GM21390 (cell line): ENCODE measurements around the gene GALNT18.

ENCODE experiments used
- ATAC-seq: cut with Tn5 transposase; IDR thresholded peaks from one replicate; pipeline ENCODE4 v1.9.1; 2021; ENCODE audit not compliant: unreplicated experiment

Gene GALNT18

DNA sequence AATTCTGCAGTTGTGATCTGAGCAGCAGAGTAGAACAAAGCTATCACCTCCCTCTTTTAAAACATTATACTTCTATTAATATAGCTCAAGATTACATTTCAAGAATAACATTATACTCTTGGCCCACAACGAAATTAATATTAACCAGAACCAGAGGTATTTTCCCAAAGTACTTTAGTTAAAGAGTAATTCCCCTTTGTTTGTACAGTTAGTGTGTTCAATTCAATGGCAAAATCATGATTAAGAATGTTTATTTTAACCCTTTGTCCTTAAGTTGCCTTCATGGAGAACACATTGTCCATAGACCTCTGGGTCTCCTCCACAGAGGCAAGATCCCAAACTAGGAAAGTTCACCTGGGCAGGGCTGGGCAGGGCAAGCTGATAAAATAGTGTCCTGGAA is 180.7 kb downstream of the GALNT18 start:
- no peak for ATAC-seq

DNA sequence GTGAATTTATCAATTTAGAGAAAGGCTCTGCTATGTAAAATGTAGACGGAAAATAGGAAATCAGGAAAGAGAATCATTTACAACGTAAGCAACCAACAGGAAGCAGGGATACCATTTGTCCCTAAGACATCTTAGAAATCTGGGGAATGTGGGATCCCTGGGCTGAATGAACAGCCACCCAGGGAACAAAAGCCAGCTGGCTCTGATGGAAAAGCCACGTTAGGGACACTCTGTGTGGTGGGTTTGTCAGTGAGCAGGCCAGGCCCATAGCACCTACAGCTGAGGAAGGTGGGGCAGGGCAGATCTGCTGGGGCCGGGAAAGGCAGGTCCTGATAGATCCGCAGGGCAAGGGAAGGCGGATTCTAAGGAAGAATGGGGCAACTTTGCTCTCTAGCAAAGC is 181.7 kb downstream of the GALNT18 start:
- ATAC-seq: no peak

DNA sequence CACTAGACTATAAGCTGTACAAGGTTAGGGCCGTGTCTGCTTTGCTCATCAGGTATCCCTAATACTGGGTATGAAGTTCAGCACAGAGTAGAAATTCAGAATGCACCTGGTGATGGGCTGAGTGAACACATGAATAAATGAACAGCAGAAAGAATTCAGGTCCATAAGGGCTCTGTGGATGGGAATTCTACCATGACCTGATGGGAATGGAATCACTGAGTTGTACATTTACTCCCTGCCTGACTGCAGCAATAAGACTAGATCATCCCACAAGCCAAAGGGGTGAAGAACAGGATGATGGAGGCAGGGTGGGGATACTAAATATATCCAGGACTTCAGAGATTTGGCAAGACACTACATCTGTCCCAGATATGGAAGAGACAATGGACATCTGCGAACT is 182.2 kb downstream of the GALNT18 start:
- no peak for ATAC-seq

DNA sequence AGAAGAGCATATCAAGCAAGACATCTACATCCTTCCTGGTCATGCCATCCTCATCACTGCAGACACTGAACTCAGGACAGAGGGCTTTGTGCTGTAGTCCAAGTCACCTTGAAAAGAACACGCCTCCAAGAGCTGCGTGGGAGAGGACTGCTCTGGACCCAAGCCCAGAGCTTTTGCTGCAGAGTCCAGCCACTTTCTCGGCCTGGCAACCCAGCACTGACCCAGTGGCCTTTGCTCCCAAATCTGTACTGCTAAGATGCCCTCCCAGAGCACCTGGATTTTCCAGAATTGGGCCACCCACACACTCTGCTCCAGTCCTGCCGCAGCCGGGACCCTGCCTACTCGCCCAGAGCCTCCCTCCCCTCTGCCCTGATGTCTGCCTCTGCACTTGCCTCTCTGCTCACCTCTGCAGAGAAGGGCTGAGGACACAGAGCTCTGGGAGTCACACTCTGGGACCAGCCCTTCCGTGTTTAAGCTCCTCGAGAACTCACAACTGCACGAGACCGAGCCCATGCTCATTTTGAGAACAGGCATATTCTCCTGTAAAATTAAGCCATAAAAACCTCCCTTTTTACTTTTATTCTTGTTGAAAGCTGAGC is 185.0 kb downstream of the GALNT18 start:
- ATAC-seq: no peak

DNA sequence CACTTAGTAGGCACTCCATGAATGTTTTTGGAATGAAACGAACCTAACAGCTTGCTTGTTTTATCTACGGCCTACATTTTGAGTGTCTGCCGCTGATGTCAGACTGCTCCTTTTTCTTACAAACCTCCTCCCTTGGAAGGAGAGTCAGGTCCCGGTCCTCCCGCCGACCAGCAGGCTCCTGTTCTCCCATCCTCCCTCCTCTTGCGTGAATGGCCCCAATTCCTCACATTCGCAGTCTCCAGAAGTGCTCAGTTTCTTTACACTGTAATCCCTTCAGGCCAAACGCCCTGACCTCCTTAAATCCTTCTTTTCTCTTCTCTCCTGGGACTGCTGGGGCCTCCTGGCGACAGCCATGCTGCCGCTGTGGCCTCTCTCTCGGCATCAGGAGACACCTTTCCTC is 186.2 kb downstream of the GALNT18 start:
- ATAC-seq: no peak

DNA sequence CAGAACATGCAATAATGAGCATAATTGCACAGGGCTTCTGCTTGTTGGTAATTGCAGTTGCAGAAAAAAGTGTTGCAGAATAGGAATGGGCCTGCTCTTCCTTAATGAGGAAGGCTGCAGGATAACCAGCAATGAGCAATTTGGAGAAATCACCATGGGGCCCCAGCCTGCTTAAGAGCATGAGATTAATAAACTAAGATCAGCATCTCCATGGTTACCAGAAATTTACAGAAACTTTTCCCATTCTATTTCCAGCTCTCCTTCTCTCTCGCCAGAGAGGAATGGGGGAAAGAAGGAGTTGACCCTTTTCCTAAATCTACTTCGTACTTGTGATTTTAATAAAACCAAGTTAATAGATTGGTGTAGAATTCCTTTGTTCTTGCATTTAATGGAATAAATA is 187.8 kb downstream of the GALNT18 start:
- no peak for ATAC-seq

DNA sequence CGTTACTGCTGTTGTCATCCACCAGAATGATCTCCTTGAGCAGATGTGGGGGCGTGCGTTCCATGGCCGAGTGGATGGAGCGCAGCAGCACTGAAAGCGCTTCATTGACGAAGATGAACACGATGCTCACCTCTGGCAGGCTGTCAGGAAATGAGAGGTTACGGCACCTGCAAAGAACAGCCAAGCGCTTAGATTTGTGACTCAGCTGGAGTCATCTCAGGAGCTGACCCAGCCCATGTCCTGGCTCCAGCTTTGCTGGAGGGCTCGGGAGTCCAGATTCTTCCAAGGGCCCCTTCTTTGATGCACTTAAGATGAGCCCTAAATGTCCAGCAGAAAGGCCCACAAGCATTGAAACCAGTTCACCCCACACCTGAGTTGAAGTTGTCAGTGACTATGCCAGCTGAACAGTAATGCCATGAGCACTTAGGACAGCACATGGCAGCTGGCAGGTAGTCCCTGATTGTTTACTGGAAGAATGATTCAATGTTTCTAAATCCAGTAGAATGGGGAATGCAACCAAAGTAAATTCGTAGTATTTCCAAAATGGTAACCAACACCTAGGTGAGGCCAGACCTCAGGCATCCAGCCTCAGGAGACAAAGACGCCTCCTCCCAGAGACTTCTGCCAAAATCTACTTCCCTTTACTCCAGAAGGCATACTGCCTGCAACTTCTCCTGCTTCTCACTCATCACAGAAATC is 189.0 kb downstream of the GALNT18 start:
- no peak for ATAC-seq

DNA sequence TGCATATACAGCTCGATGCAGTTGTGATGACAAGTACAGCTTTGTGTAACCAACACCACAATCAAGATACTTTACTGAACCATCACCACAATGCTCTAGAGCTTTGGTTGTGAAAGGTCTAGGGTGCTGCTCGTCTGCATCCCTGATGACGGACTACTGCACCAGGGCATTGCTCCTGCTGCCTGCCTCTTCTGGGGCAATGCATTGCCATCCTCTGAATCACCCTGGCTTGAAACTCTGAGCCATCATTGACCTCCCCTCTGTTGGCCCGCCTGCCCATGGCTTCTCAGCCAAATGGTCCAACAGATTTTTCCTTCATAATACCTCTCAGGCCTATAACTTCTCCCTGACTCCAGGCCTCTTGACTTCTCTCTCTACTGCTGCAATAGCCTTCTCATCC is 191.4 kb downstream of the GALNT18 start:
- ATAC-seq: no peak

DNA sequence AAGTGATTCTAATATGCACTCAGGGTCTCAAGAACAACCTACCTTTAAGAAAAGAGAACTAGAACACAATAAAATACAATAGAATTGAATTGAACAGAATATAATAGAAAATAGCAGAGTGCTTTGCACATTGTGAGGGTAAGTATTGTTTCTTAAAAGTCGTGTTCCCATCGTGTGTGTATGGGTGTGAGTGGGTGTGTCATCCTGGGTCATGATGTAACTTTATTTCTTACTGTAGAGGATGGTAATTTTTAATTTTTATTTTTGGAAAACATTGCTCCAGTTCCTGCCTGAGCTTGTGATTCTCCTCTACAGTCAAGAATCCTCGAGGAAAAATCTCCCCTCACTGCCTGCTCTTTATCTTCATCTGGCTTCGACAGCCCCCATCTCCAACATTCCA is 193.1 kb downstream of the GALNT18 start:
- no peak for ATAC-seq

DNA sequence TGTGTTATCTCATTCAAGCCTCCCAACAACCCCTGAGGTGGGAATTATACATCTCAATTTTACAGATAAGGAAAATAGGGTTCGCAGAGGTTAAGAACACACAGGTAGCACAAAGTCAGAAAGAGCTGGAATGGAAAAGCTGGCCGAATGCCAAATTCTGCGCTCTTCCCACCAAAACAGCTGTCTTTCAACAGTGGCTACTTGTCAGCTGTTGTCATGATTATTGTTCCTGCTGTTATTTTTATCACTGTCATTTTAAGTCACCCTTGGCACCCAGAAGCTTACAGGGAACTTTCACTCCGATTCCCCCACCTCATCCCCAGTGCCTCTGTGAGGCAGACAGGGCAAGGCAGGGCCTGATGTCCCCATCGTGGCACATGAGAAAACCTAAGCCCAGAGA is 194.3 kb downstream of the GALNT18 start:
- ATAC-seq: no peak

DNA sequence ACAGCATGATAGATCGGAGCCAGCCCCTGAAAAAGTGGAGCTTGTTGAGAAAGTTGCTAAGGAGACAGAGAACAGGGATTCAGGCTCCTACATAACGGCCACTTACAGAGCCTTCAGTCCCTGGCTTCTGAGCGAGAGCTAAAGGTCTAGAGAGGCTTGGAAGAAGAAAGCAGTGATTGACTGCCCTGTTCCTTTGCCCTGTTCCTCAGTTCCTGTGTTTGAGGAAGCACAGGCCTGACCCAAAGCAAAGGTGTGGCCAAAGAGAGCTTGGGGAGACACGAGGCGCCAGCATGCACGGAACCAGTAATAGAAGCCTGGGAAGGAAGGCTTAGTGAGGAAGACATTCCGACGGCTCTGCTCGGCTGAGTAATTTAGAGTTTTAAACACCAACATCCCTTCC is 194.7 kb downstream of the GALNT18 start:
- ATAC-seq: no peak

DNA sequence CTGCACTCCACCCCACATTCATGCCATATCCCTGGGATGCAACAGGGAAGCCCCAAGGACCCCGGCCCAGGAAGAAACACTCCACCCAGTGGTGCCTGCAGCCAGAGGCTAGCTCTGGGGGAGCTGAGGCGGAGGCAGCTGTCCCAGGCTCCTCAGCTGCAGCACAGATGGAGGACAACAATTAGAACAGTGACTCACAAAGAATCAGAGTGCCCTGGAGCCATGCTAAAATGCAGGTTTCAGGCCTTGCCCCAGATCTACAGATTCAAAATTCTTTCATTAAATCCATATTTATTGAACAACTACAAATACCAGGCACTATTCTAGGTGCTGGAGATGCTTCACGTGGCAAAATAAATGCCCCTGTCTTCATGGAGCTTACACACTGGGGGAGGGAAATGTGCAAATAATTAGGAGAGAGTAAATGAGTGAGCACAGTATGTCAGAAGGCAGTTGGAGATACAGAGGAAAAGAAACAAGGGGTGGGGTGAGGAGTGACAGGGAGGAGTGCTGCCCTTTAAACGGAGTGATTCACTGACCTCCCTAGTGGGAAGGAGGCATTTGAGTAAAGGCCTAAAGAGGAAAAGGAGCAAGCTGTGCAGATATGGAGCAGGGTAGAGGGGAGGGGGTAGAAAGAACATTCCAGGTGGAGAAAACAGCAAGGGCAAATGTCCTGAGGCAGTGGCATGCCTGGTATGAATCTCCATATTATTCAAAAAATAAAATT is 195.4 kb downstream of the GALNT18 start:
- no peak for ATAC-seq

DNA sequence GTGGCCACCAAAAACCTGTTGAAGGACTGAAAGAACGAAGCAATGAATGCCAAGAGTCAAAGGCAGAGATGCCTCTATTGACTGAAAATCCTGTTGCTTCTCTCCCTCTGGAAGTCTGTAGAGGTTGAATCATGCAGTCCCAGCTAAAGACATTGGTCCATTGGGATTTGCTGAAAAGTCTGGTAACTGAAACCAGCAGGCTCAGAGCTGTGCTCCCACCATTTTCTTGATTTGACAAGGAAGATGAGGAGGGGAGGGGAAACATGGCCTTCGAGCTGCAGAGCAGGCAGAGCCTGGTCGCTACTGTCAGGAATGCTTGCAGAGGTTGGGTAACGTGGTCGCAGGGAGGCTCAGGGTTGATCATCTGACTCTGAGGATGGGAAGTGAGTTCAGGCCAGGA is 196.0 kb downstream of the GALNT18 start:
- ATAC-seq: no peak

DNA sequence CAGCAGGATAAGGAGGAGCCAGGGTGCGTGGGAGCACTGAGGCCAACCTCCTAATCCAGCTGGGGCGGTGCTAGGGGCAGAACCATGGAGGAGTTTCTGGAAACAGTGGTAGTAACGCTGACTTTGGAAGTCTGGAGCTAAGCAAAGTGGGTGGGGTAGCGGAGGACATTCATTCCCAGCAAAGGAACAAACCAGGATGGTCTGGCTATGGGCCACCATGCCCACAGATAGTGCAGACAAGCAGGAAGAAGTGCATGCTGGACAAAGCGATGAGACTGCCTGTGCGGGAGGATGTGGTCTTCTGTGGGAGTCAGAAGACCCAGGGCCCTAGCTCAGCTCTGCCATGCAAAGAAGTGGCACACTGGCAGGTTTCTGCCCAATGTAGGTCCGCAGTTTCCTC is 197.1 kb downstream of the GALNT18 start:
- ATAC-seq: no peak

DNA sequence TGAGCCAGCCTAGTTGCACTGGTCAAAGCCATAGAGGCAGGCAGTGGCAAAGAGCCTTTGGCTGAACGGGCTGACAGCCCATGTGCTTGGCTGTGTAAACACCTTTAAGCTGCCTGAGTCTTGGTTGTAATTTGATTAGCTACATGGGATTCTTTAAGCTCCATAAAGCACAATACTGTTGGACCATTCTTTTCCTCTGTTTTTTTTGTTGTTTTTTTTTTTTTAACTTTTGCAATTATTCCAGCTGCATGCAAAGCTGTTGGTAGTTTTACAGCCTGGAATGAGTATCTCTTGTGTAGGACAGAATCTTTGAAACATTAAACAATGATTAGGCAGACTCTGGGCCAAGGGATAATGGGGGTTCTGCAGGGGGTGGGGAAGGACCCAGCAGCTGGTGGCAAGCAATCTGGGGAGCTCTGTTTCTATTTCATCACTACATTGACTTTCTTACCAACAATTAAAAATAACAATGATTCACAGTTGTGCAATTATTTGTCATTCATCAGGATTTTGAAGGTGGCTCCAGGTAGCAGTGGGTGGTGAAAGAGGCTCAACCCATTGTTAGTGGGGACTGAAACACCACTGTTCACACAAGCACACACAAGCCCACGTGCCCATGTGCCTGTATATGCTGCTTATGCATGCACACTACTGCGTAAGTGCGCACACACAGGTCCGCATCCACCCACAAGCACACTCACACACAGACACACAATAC is 199.2 kb downstream of the GALNT18 start:
- no peak for ATAC-seq

DNA sequence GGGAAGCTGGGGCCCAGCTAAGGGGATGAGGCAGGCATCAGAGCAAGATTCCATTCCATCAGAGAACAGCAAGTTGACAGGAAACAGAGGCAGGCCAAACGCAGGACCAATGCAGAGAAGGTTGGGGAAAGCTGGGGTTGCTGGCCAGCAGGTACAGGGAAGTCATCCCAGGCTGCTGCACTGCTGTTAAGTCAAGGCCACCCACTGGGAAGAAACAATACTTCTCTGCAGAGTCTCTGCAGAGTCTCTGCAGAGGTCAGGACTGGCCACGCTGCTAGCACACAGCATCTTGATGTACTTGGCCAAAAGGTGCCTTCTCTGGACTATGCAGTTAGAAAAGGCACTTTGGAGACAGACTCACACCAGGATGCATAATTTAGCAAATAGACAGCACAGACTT is 200.3 kb downstream of the GALNT18 start:
- ATAC-seq: no peak

DNA sequence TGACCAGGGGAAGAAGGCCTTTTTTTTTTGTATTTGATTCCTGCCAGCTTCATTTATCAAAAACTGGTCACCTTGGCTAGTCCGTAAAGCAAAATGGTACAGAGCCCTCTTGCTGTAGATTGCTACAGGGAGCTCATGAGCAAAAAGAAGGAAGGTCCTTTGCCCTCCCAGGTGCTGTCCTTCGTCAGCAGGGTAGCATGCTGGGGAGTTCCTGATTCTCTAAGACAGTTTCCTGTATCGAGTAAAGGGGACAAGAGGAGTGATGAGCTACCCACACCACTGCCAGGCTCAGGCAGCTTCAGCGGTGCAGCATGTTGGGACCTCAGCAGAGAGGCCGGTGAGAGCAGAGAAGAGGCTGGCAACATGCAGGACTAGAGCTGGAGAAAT is 200.9 kb downstream of the GALNT18 start:
- ATAC-seq: no peak

DNA sequence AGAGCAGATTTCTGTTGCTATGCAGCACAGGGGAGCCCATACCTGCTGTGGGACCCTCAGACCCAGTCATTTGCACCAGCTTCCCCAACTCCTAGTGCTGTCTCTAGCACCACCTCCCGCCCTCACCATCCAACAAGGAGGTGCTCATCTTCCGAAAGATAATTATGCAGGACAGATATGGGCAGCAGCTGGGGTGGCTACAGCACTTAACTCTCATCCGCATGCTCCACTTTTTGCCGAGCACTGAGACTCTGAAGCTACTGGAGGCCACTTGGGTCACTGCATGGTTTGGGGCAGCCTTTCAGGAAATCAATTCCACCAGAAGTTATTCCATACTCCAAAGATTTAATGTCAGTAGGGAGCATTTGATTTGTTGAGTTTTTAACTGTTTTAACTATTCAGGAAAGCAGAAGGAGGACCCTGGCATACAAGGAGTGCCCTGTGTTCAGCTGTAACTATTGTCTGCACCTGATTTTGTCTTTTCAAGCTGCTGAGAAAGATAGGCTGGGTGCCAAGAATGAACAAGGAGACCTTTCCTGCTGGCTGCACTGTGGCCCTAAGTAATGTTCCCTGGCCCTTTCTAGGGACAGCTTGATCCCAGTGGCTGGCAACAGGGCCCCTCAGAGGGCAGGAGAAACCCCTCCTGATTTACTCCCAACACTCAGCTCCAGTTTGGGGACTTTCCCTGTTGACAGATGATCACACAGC is 201.5 kb downstream of the GALNT18 start:
- no peak for ATAC-seq

DNA sequence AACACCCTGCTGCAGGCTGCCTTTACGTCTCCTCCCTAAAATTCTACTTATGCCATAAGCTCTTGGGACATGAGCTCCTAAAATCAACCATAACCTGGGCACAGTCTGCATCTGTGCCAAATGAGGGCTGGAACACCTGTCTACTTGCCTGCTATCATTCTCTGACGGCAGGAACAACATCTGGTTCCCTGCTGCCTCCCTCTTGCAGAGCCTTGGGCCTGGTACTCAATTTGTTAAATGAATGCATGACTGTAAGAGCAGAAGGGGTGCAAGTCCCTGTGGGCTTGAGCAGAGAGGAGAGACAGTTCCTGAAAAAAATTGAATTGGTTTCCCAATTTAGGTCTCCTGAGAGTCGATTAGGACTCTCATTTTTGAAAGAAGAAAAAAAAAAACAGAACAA is 202.1 kb downstream of the GALNT18 start:
- no peak for ATAC-seq

DNA sequence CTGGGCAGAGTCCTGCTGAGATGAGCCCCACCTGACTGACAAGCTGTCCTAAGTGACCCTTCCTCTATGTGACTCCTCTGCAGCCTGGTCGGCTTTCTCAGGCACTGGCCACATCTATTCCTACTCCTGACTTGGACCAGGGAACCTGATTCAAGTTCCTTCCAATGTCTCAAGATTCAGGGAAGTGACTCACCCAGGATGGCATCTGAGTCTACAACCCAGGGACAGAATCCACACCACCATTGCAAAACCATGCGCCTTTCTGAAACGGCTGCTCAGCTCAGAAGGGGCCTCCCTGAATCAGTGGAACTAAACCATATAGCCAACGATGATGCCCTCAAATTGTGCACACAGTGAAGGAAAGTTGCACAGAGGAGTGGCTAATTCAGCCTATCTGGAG is 204.9 kb downstream of the GALNT18 start:
- ATAC-seq: no peak

DNA sequence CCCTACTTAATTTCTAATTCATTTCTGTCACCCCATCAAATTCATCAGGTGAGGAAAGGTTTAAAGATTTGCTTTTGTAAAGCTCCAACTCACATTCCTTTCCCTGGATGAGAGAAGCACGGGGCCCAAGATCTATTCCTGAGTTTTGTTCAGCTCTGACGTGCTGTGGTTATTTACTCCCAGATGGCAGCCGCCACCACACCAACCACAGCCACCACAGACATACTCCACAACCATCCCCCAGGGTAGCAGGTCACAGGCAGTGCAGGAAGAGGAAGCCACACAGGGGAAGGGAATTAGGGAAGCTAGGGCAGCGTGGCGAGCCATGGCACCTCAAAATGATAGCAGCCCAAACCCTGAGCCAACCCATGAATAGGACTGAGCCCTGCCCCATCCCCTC is 205.3 kb downstream of the GALNT18 start:
- no peak for ATAC-seq
